KMS-11 (cell line): Measurements from ENCODE around the gene SPACDR.

Source experiments
- H2AFZ ChIP-seq: fragments of 200-600 bp; sonication (generic); 2 replicates; pipeline ENCODE4 v1.6.1; 2016; ENCODE audit warnings: antibody characterized with exemption, mixed run types, low read depth
- H3K27ac ChIP-seq: fragments of 200-600 bp; sonication (generic); 2 replicates; pipeline ENCODE4 v1.6.1; 2016; ENCODE audit warnings: mild to moderate bottlenecking, mixed run types
- H3K27me3 ChIP-seq: fragments of 200-600 bp; sonication (generic); 2 replicates; pipeline ENCODE4 v1.6.1; 2017; ENCODE audit warnings: mild to moderate bottlenecking, low read depth, mixed run types, moderate library complexity; ENCODE audit not compliant: insufficient read depth
- H3K36me3 ChIP-seq: fragments of 200-600 bp; sonication (generic); 2 replicates; pipeline ENCODE4 v1.6.1; 2017; ENCODE audit warnings: mild to moderate bottlenecking, mixed run types; ENCODE audit not compliant: insufficient read depth
- H3K4me1 ChIP-seq: fragments of 200-600 bp; sonication (generic); 2 replicates; pipeline ENCODE4 v1.6.1; 2016; ENCODE audit warnings: mild to moderate bottlenecking, low read depth, mixed run types; ENCODE audit not compliant: poor library complexity, severe bottlenecking
- H3K4me2 ChIP-seq: fragments of 200-600 bp; sonication (generic); 2 replicates; pipeline ENCODE4 v1.7.0; 2016; ENCODE audit warnings: mild to moderate bottlenecking, mixed run types
- H3K4me3 ChIP-seq: fragments of 200-600 bp; sonication (generic); IDR thresholded peaks from 2 replicates; pipeline ENCODE4 v1.6.1; 2017; ENCODE audit warnings: low read depth, low read length, mixed read lengths; ENCODE audit not compliant: insufficient read depth
- H3K79me2 ChIP-seq: fragments of 200-600 bp; sonication (generic); 2 replicates; pipeline ENCODE4 v1.6.1; 2016; ENCODE audit warnings: low read depth, mixed run types; ENCODE audit not compliant: insufficient read depth
- H3K9ac ChIP-seq: fragments of 200-600 bp; sonication (generic); 2 replicates; pipeline ENCODE4 v1.6.1; 2016; ENCODE audit warnings: mild to moderate bottlenecking, mixed run types
- H4K20me1 ChIP-seq: fragments of 200-600 bp; sonication (generic); 2 replicates; pipeline ENCODE4 v1.6.1; 2016; ENCODE audit warnings: mild to moderate bottlenecking, mixed run types; ENCODE audit not compliant: insufficient read depth
- TF ChIP-seq, protein P1 (sequence below): fragments of 200-600 bp; sonication (generic); conservative IDR thresholded peaks from 2 replicates; pipeline ENCODE4 v1.6.1; 2017; ENCODE audit warnings: low read depth, mild to moderate bottlenecking, antibody characterized with exemption, low read length, moderate library complexity, mixed read lengths

The SPACDR gene

GRCh38 chr7:100431286-100431735, 32.7 kb downstream of the SPACDR start:
- no peak overlapping the region for H3K4me2 ChIP-seq
- no peaks in the 10 kb centered on the region for H4K20me1 ChIP-seq
- H3K4me1 ChIP-seq, result peaks cover 45% of the 10 kb centered on the region
- no peak overlapping the region for H3K9ac ChIP-seq
- H3K27ac ChIP-seq, result no peak overlapping the region
- TF ChIP-seq, protein P1, sequence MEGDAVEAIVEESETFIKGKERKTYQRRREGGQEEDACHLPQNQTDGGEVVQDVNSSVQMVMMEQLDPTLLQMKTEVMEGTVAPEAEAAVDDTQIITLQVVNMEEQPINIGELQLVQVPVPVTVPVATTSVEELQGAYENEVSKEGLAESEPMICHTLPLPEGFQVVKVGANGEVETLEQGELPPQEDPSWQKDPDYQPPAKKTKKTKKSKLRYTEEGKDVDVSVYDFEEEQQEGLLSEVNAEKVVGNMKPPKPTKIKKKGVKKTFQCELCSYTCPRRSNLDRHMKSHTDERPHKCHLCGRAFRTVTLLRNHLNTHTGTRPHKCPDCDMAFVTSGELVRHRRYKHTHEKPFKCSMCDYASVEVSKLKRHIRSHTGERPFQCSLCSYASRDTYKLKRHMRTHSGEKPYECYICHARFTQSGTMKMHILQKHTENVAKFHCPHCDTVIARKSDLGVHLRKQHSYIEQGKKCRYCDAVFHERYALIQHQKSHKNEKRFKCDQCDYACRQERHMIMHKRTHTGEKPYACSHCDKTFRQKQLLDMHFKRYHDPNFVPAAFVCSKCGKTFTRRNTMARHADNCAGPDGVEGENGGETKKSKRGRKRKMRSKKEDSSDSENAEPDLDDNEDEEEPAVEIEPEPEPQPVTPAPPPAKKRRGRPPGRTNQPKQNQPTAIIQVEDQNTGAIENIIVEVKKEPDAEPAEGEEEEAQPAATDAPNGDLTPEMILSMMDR, result no peak
- no peak overlapping the region for H2AFZ ChIP-seq
- peaks cover 49% of the 10 kb centered on the region for H3K79me2 ChIP-seq
- H3K27me3 ChIP-seq, result no peaks in the 10 kb centered on the region
- H3K36me3 ChIP-seq, result peaks cover 4% of the 10 kb centered on the region; the same call in 1 of the 2 replicates
- H3K4me3 ChIP-seq, result no peak overlapping the region

GRCh38 chr7:100430493-100431285, 33.4 kb downstream of the SPACDR start:
- peaks cover 45% of the 10 kb centered on the region for H3K4me1 ChIP-seq
- no peaks in the 10 kb centered on the region for H3K27me3 ChIP-seq
- H3K4me3 ChIP-seq, result no peak overlapping the region
- peak overlapping the region; percentile 92; the same call in 1 of the 2 replicates for H3K27ac ChIP-seq
- H3K79me2 ChIP-seq, result peaks cover 48% of the 10 kb centered on the region
- peak overlapping the region; percentile 46 for H3K4me2 ChIP-seq
- peak overlapping the region; percentile 87 for H3K9ac ChIP-seq
- H4K20me1 ChIP-seq, result no peaks in the 10 kb centered on the region
- H2AFZ ChIP-seq, result no peak overlapping the region
- peaks cover 4% of the 10 kb centered on the region; the same call in 1 of the 2 replicates for H3K36me3 ChIP-seq
- TF ChIP-seq, protein P1, result no peak

- Histone ChIP-seq H4K20me1 (no peaks in the 10 kb centered on the region), H3K4me1 (peaks cover 40% of the 10 kb centered on the region), H2AFZ (peak within 1 kb of the TSS; percentile 88), H3K36me3 (peaks cover 4% of the 10 kb centered on the region; the same call in 1 of the 2 replicates), H3K9ac (peak within 1 kb of the TSS; percentile 87), H3K4me3 (no peak within 1 kb of the TSS), H3K4me2 (peak within 1 kb of the TSS; percentile 80), H3K79me2 (peaks cover 40% of the 10 kb centered on the region), H3K27me3 (no peaks in the 10 kb centered on the region), H3K27ac (peak within 1 kb of the TSS; percentile 92)
- TF ChIP-seq, protein P1, result no peak; the same call in 1 of the 2 replicates
Measured at GRCh38 chr7:100429637-100430492, 34.2 kb downstream of the SPACDR start, which contains the start of gene MEPCE. Gene MEPCE, plus strand, starts transcription at chr7:100429831. Its CDS starts 188 bp downstream, at chr7:100430019.

GRCh38 chr7:100428967-100429636, 35.0 kb downstream of the SPACDR start:
- Histone ChIP-seq H3K4me1 (peaks cover 34% of the 10 kb centered on the region), H3K27me3 (no peaks in the 10 kb centered on the region), H4K20me1 (no peaks in the 10 kb centered on the region), H3K4me3 (no peak overlapping the region), H3K79me2 (peaks cover 33% of the 10 kb centered on the region), H3K4me2 (peak overlapping the region; percentile 80; the same call in 1 of the 2 replicates), H3K9ac (peak overlapping the region; percentile 87), H3K36me3 (peaks cover 4% of the 10 kb centered on the region; the same call in 1 of the 2 replicates), H3K27ac (peak overlapping the region; percentile 92), H2AFZ (peak overlapping the region; percentile 88; the same call in 1 of the 2 replicates)
- TF ChIP-seq, protein P1, result peak; percentile 63
